ENCODE data around the gene NFIC.

DNA sequence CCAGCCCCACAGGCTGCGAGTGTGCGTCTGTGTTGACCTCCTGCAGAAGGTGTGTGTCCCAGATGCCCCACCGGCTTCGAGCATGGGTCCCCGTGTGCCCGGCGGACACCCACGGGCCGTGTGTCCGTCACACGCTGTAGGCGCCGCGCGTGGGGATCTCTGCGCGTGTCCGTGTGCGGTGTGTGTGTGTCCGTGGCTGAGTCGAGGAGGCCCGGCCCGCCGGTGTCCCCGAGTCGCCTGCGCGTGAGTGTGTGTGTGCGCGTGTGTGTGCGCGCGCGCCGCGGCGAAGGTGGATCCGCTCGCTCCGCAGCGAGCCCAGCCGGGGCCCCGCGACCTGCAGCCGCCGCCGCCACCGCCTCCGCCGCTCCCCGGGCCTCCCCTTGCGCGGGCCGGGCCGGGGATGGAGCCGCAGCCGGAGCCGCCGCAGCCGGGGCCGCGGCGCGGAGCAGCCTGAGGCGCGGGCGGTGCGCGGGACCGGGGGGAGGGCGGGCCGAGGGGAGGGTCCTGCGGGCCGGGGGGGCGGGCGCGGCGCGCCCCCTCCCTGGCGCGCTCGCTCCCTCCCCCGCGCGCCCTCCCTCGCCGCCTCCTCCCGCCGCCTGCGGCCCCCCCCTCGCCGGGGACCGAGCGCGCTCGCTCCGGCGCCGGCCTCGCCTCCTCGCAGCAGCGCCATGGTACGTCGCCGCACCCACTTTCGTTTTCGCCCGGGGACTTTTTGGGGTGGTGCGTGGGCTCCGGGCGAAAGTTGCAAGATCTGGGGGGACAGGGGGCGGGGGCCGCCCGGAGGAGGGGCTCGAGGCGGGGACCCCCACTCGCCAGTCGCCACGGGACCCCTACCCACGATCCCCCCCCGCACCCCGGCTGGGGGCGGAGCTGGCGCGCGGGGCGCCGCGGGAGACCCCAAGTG, 7.1 kb upstream of the NFIC start:
- no peak for TF ChIP-seq EZH2 (optimal IDR thresholded peaks at IDR 0.05; ENCODE audit: low read depth, low read length)
- TF ChIP-seq, protein P1, sequence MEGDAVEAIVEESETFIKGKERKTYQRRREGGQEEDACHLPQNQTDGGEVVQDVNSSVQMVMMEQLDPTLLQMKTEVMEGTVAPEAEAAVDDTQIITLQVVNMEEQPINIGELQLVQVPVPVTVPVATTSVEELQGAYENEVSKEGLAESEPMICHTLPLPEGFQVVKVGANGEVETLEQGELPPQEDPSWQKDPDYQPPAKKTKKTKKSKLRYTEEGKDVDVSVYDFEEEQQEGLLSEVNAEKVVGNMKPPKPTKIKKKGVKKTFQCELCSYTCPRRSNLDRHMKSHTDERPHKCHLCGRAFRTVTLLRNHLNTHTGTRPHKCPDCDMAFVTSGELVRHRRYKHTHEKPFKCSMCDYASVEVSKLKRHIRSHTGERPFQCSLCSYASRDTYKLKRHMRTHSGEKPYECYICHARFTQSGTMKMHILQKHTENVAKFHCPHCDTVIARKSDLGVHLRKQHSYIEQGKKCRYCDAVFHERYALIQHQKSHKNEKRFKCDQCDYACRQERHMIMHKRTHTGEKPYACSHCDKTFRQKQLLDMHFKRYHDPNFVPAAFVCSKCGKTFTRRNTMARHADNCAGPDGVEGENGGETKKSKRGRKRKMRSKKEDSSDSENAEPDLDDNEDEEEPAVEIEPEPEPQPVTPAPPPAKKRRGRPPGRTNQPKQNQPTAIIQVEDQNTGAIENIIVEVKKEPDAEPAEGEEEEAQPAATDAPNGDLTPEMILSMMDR (IDR thresholded peaks at IDR 0.05; ENCODE audit: low read length) = no peak

All from MM.1S (cell line).